ENCODE results near the gene TMEM87A. TPM values are rescaled to one million over a fixed set of nuclear protein-coding genes. Genes with fewer than 3 reads are reported as not detected.

The TMEM87A gene
- total RNA-seq, 2 experiments from 2014 or later = 23.6 to 24.7 TPM

GRCh38 chr15:42213511-42213910 is 59.7 kb downstream of the TMEM87A start:
- H3K27ac Mint-ChIP-seq = peak overlapping the region; percentile 50
- no peaks in the 10 kb centered on the region for H3K27me3 Mint-ChIP-seq
- no peaks in the 10 kb centered on the region for H3K9me3 Mint-ChIP-seq
- ATAC-seq (no peak), DNase-seq (no peak)
- intact Hi-C loops (cut with micrococcal nuclease) = no loop called here
- TF ChIP-seq, protein P1, sequence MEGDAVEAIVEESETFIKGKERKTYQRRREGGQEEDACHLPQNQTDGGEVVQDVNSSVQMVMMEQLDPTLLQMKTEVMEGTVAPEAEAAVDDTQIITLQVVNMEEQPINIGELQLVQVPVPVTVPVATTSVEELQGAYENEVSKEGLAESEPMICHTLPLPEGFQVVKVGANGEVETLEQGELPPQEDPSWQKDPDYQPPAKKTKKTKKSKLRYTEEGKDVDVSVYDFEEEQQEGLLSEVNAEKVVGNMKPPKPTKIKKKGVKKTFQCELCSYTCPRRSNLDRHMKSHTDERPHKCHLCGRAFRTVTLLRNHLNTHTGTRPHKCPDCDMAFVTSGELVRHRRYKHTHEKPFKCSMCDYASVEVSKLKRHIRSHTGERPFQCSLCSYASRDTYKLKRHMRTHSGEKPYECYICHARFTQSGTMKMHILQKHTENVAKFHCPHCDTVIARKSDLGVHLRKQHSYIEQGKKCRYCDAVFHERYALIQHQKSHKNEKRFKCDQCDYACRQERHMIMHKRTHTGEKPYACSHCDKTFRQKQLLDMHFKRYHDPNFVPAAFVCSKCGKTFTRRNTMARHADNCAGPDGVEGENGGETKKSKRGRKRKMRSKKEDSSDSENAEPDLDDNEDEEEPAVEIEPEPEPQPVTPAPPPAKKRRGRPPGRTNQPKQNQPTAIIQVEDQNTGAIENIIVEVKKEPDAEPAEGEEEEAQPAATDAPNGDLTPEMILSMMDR (IDR thresholded peaks at IDR 0.05) = no peak
- H3K4me1 Mint-ChIP-seq (ENCODE audit: low read depth) = peaks cover 17% of the 10 kb centered on the region
- peaks cover 17% of the 10 kb centered on the region for H3K36me3 Mint-ChIP-seq (ENCODE audit: low read depth)
- POLR2A ChIA-PET = interaction anchor here (1.0 kb wide), 1 partner anchor 60 kb away, joined by 3 read pairs; the partner anchor contains the start of genes GANC and TMEM87A
- CTCF ChIA-PET = interaction anchor here (0.7 to 1.2 kb wide), 2 partner anchors 12 to 14 kb away, joined by 3 read pairs; no protein-coding TSS in a partner anchor
- H3K4me3 Mint-ChIP-seq = no peak overlapping the region

DNA sequence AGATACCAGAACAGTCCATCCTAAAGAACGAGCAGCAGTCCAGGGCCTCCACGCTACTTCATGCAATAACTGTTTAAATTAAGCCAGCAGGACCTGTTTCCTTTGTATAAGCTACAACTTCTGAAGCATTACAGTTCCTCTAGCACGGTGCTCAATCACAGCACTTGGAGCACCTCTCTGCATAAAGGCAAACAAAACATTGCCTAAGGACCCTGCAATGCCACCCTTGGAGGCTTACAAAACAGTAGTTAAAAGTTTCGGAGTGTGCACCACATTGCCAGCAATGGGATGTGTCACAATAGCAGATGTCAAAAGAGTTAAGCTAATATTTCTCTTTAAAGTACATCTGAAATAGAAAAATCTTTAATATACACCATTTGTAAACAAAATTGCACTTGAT is 62.5 kb downstream of the TMEM87A start:
- Mint-ChIP-seq H3K4me3 (no peak overlapping the region), H3K27ac (no peak overlapping the region), H3K9me3 (no peaks in the 10 kb centered on the region), H3K4me1 (ENCODE audit: low read depth) (peaks cover 26% of the 10 kb centered on the region), H3K27me3 (no peaks in the 10 kb centered on the region), H3K36me3 (ENCODE audit: low read depth) (peaks cover 17% of the 10 kb centered on the region)
- DNase-seq (no peak), ATAC-seq (no peak)
- intact Hi-C loops (cut with micrococcal nuclease) = no loop called here
- ChIA-PET POLR2A (interaction anchor here (0.6 kb wide), 1 partner anchor 85 kb away, joined by 3 read pairs; no protein-coding TSS in a partner anchor), CTCF (interaction anchor here (2.0 kb wide), 1 partner anchor 42 kb away, joined by 4 read pairs; no protein-coding TSS in a partner anchor)
- TF ChIP-seq, protein P1 (IDR thresholded peaks at IDR 0.05) = no peak

- peak; percentile 99 for ATAC-seq
- peaks cover 16% of the 10 kb centered on the region for H3K36me3 Mint-ChIP-seq (ENCODE audit: low read depth)
- ChIA-PET POLR2A (interaction anchor here (0.7 to 1.1 kb wide), 7 partner anchors 9 to 331 kb away, joined by 3 to 5 read pairs (median 3); no protein-coding TSS in a partner anchor), CTCF (interaction anchor here (0.7 to 2.1 kb wide), 4 partner anchors 12 to 178 kb away, joined by 3 to 8 read pairs (median 4); no protein-coding TSS in a partner anchor)
- intact Hi-C loops (cut with micrococcal nuclease) = no loop called here
- TF ChIP-seq, protein P1 (IDR thresholded peaks at IDR 0.05) = no peak
- H3K4me1 Mint-ChIP-seq (ENCODE audit: low read depth) = peaks cover 31% of the 10 kb centered on the region
- peak; percentile 93 for DNase-seq
- no peaks in the 10 kb centered on the region for H3K27me3 Mint-ChIP-seq
- H3K9me3 Mint-ChIP-seq = no peaks in the 10 kb centered on the region
- peak within 1 kb of the TSS; percentile 95 for H3K4me3 Mint-ChIP-seq
- H3K27ac Mint-ChIP-seq = peak within 1 kb of the TSS; percentile 97
Observed at GRCh38 chr15:42207674-42208579, 65.3 kb downstream of the TMEM87A start, which contains the start of gene VPS39. Gene VPS39, minus strand, starts transcription at chr15:42208304. Its CDS starts 151 bp downstream, at chr15:42208153.

GRCh38 chr15:42206406-42206805 is 66.8 kb downstream of the TMEM87A start:
- H3K36me3 Mint-ChIP-seq (ENCODE audit: low read depth) = peaks cover 22% of the 10 kb centered on the region
- DNase-seq = no peak
- no peak overlapping the region for H3K27ac Mint-ChIP-seq
- TF ChIP-seq, protein P1 (IDR thresholded peaks at IDR 0.05) = no peak
- H3K27me3 Mint-ChIP-seq = no peaks in the 10 kb centered on the region
- no peaks in the 10 kb centered on the region for H3K9me3 Mint-ChIP-seq
- intact Hi-C loops (cut with micrococcal nuclease) = no loop called here
- ATAC-seq = no peak
- H3K4me1 Mint-ChIP-seq (ENCODE audit: low read depth) = peaks cover 37% of the 10 kb centered on the region
- POLR2A ChIA-PET = no interaction called here
- peak overlapping the region; percentile 95 for H3K4me3 Mint-ChIP-seq
- CTCF ChIA-PET = no interaction called here

DNA sequence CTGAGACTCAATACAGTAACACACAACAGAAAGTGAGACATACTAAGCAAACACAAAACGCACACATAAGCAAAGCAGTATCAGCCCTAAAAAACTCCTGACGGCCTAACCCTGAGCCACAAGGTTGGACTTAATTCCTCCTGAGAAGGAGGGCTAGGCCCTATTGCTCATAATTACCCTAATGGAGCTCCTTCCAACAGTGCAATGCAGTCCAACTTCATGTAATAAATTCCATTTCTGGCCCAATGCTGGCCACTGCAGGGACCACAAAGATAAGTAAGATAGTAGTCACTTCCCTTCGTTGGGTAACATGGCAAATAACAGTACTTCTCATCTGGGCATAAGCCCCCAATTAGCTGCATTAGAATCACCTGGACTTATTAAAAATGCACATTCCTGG is 69.3 kb downstream of the TMEM87A start:
- no peak for ATAC-seq
- H3K4me3 Mint-ChIP-seq = no peak overlapping the region
- POLR2A ChIA-PET = no interaction called here

More for the DNA sequence above, 69.3 kb downstream of the TMEM87A start:
- Mint-ChIP-seq H3K27ac (no peak overlapping the region), H3K27me3 (no peaks in the 10 kb centered on the region), H3K9me3 (no peaks in the 10 kb centered on the region), H3K4me1 (ENCODE audit: low read depth) (peaks cover 46% of the 10 kb centered on the region), H3K36me3 (ENCODE audit: low read depth) (peaks cover 31% of the 10 kb centered on the region)
- no peak for DNase-seq
- TF ChIP-seq, protein P1 (IDR thresholded peaks at IDR 0.05) = no peak
- CTCF ChIA-PET = no interaction called here
- intact Hi-C loops (cut with micrococcal nuclease) = no loop called here

Data from activated CD8-positive, alpha-beta T cell treated with anti-CD3 and anti-CD28 coated beads for 36 hours (primary cell).